ENCODE data around the gene FAM20B. TPM values are rescaled to one million over a fixed set of nuclear protein-coding genes. Genes with fewer than 3 reads are reported as not detected.
A peak's percentile ranks its signal among the peaks of the same experiment; 100 is the strongest.
"Not testable (repeated sequence)": the region's sequence is repeated elsewhere in the genome, so short reads cannot be mapped to it uniquely, and the experiment has no call there.

FAM20B gene
- total RNA-seq, result 10 to 100 TPM; 13.2 to 24.6 (median 17.9) TPM
- 10 to 100 TPM in 1 of 2 donors, 1 to 10 TPM in 1; 5.4 to 10.3 TPM for polyA plus RNA-seq

- peak; percentile 94 to 97 (median 96) for DNase-seq
- H3K36me3 ChIP-seq, result no peaks in the 10 kb centered on the region
- ATAC-seq, result peak; percentile 85 to 94 (median 90)
- intact Hi-C loops (cut with DNase I), result no loop called here
- H3K4me3 ChIP-seq, result peak within 1 kb of the TSS; percentile 57 to 94 (median 76)
- H3K9me3 ChIP-seq, result no peaks in the 10 kb centered on the region
- WGBS, 2 donors, result 13 to 26% methylated on average over 30 to 58 of the region's 58 CpGs
- TF ChIP-seq CTCF (IDR thresholded peaks at IDR 0.05), result no peak
- H3K4me1 ChIP-seq, result peaks cover 23 to 35% (median 28%) of the 10 kb centered on the region in 3 donors
- no peak for FAIRE-seq
- peak within 1 kb of the TSS; percentile 90 to 99 (median 98) for H3K27ac ChIP-seq
- H3K27me3 ChIP-seq, result no peaks in the 10 kb centered on the region
Measured at GRCh38 chr1:179025125-179025974, at the start of gene FAM20B. Gene FAM20B, plus strand, starts transcription at chr1:179025894. Its CDS starts 17,954 bp downstream, at chr1:179043848.

- Histone ChIP-seq H3K4me1 (no peaks in the 10 kb centered on the region), H3K36me3 (no peaks in the 10 kb centered on the region), H3K9me3 (peaks cover 0 to 3% (median 0%) of the 10 kb centered on the region in 4 donors), H3K27me3 (no peaks in the 10 kb centered on the region), H3K27ac (no peak overlapping the region), H3K4me3 (no peak overlapping the region)
- WGBS, 2 donors, result 49 to 75% methylated on average over 2 of the region's 2 CpGs
- intact Hi-C loops (cut with DNase I), result no loop called here
- no peak for ATAC-seq
- FAIRE-seq, result no peak
- TF ChIP-seq CTCF (IDR thresholded peaks at IDR 0.05), result no peak
- DNase-seq, result no peak
Measured at GRCh38 chr1:178976541-178976940, 49.2 kb upstream of the FAM20B start.

GRCh38 chr1:178986204-178986603, 39.5 kb upstream of the FAM20B start:
- no peaks in the 10 kb centered on the region for H3K9me3 ChIP-seq
- WGBS, 2 donors, result 71 to 79% methylated on average over 3 of the region's 3 CpGs
- ATAC-seq (no peak), FAIRE-seq (no peak), DNase-seq (no peak)
- no peak overlapping the region for H3K4me3 ChIP-seq
- H3K4me1 ChIP-seq, result no peaks in the 10 kb centered on the region
- no peak overlapping the region for H3K27ac ChIP-seq
- H3K27me3 ChIP-seq, result no peaks in the 10 kb centered on the region
- H3K36me3 ChIP-seq, result no peaks in the 10 kb centered on the region
- TF ChIP-seq CTCF (IDR thresholded peaks at IDR 0.05), result no peak
- intact Hi-C loops (cut with DNase I), result no loop called here

- not testable (repeated sequence) for ATAC-seq, FAIRE-seq
- WGBS, 2 donors, result 85 to 86% methylated on average over 1 of the region's 2 CpGs
Measured at GRCh38 chr1:178988198-178988597, 37.5 kb upstream of the FAM20B start.

GRCh38 chr1:178993559-178993958, 32.1 kb upstream of the FAM20B start:
- 74 to 90% methylated on average over 1 of the region's 1 CpG for WGBS, 2 donors
- no peaks in the 10 kb centered on the region for H3K27me3 ChIP-seq
- no peak for FAIRE-seq
- no peaks in the 10 kb centered on the region for H3K4me1 ChIP-seq
- H3K27ac ChIP-seq, result no peak overlapping the region
- no peak overlapping the region for H3K4me3 ChIP-seq
- no peak for DNase-seq
- no peak for TF ChIP-seq CTCF (IDR thresholded peaks at IDR 0.05)
- no peaks in the 10 kb centered on the region for H3K36me3 ChIP-seq
- intact Hi-C loops (cut with DNase I), result no loop called here
- no peaks in the 10 kb centered on the region for H3K9me3 ChIP-seq
- ATAC-seq, result no peak

More at GRCh38 chr1:178988198-178988597, 37.5 kb upstream of the FAM20B start:
- H3K36me3 ChIP-seq; DNase-seq; H3K9me3 ChIP-seq; intact Hi-C loops (cut with DNase I); H3K27me3 ChIP-seq; H3K27ac ChIP-seq; H3K4me3 ChIP-seq; H3K4me1 ChIP-seq: not testable (repeated sequence)

All from pancreas (tissue), 10 donors.